Germinal center (tissue), 1 donor: Measurements from ENCODE around the gene ANKRD36.
A peak's percentile ranks its signal among the peaks of the same experiment; 100 is the strongest.
"Not testable (repeated sequence)": the region's sequence is repeated elsewhere in the genome, so short reads cannot be mapped to it uniquely, and the experiment has no call there.

Source experiments
- DNase-seq: peaks from one replicate; pipeline ENCODE4 v3.0.0; 2012; ENCODE audit warnings: mixed read lengths, low spot score

ANKRD36 gene

GRCh38 chr2:97113882-97114255 lies 916 bp downstream of the ANKRD36 start:
- DNase-seq: not testable (repeated sequence)

- not testable (repeated sequence) for DNase-seq
Measured at GRCh38 chr2:97129090-97129489, 16.1 kb downstream of the ANKRD36 start.

GRCh38 chr2:97144016-97144415 lies 31.1 kb downstream of the ANKRD36 start:
- not testable (repeated sequence) for DNase-seq

GRCh38 chr2:97166548-97166947 lies 53.6 kb downstream of the ANKRD36 start:
- DNase-seq: not testable (repeated sequence)

GRCh38 chr2:97167938-97168337 lies 55.0 kb downstream of the ANKRD36 start:
- not testable (repeated sequence) for DNase-seq

- DNase-seq: not testable (repeated sequence)
Measured at GRCh38 chr2:97168583-97168982, 55.6 kb downstream of the ANKRD36 start.

GRCh38 chr2:97180391-97180790 lies 67.4 kb downstream of the ANKRD36 start:
- DNase-seq: not testable (repeated sequence)

- DNase-seq: not testable (repeated sequence)
Measured at GRCh38 chr2:97195349-97195748, 82.4 kb downstream of the ANKRD36 start.

- DNase-seq: not testable (repeated sequence)
Measured at GRCh38 chr2:97197251-97197650, 84.3 kb downstream of the ANKRD36 start.

- not testable (repeated sequence) for DNase-seq
Measured at GRCh38 chr2:97200887-97201286, 87.9 kb downstream of the ANKRD36 start.

GRCh38 chr2:97202643-97203250 lies 89.8 kb downstream of the ANKRD36 start:
- not testable (repeated sequence) for DNase-seq

GRCh38 chr2:97210325-97210724 lies 97.4 kb downstream of the ANKRD36 start:
- no peak for DNase-seq

- not testable (repeated sequence) for DNase-seq
Measured at GRCh38 chr2:97215025-97215424, 102.1 kb downstream of the ANKRD36 start.

- not testable (repeated sequence) for DNase-seq
Measured at GRCh38 chr2:97230848-97231585, 118.1 kb downstream of the ANKRD36 start.

GRCh38 chr2:97232981-97233380 lies 120.0 kb downstream of the ANKRD36 start:
- DNase-seq: not testable (repeated sequence)

- DNase-seq: not testable (repeated sequence)
Measured at GRCh38 chr2:97233660-97234295, 120.8 kb downstream of the ANKRD36 start.

- DNase-seq: not testable (repeated sequence)
Measured at GRCh38 chr2:97261192-97261591, 148.2 kb downstream of the ANKRD36 start.

GRCh38 chr2:97266449-97266848 lies 153.5 kb downstream of the ANKRD36 start:
- DNase-seq: not testable (repeated sequence)

- DNase-seq: peak; percentile 1
Measured at GRCh38 chr2:97267411-97268074, 154.6 kb downstream of the ANKRD36 start.

- not testable (repeated sequence) for DNase-seq
Measured at GRCh38 chr2:97268075-97268591, 155.2 kb downstream of the ANKRD36 start.

GRCh38 chr2:97276232-97276798 lies 163.4 kb downstream of the ANKRD36 start:
- DNase-seq: not testable (repeated sequence)

GRCh38 chr2:97285187-97285586 lies 172.2 kb downstream of the ANKRD36 start:
- not testable (repeated sequence) for DNase-seq
